ENCODE data around the gene WNT8B. TPM values are rescaled to one million over a fixed set of nuclear protein-coding genes. Genes with fewer than 3 reads are reported as not detected.

WNT8B gene
- total and polyA plus RNA-seq, 3 donors from 2014 or later, result 0.20 to 0.37 TPM; not detected in 1

- intact Hi-C loops (cut with DNase I; ENCODE audit: low total_unique reads), result no loop called here
Measured at GRCh38 chr10:100522945-100523344, 60.1 kb downstream of the WNT8B start.

GRCh38 chr10:100524206-100524605 lies 61.4 kb downstream of the WNT8B start:
- Histone ChIP-seq H3K27me3 (no peaks in the 10 kb centered on the region), H3K4me1 (peaks cover 17% of the 10 kb centered on the region), H3K27ac (no peak overlapping the region), H3K4me3 (no peak overlapping the region), H3K9me3 (no peaks in the 10 kb centered on the region), H3K36me3 (ENCODE audit: low read depth, missing control alignments) (no peaks in the 10 kb centered on the region)
- WGBS, 2 donors, result 83 to 89% methylated on average over 6 of the region's 6 CpGs
- intact Hi-C loops (cut with DNase I; ENCODE audit: low total_unique reads), result no loop called here
- no peak for TF ChIP-seq POLR2A (IDR thresholded peaks at IDR 0.05)
- TF ChIP-seq CTCF (IDR thresholded peaks at IDR 0.05), result no peak
- no peak for DNase-seq

More at GRCh38 chr10:100522945-100523344, 60.1 kb downstream of the WNT8B start:
- H3K4me1 ChIP-seq, result peaks cover 12% of the 10 kb centered on the region
- TF ChIP-seq CTCF (IDR thresholded peaks at IDR 0.05) (no peak), POLR2A (IDR thresholded peaks at IDR 0.05) (no peak)
- WGBS, 2 donors, result 94 to 95% methylated on average over 9 of the region's 9 CpGs
- DNase-seq, result no peak
- H3K27me3 ChIP-seq, result no peaks in the 10 kb centered on the region
- no peaks in the 10 kb centered on the region for H3K36me3 ChIP-seq (ENCODE audit: low read depth, missing control alignments)
- no peak overlapping the region for H3K27ac ChIP-seq
- no peak overlapping the region for H3K4me3 ChIP-seq
- H3K9me3 ChIP-seq, result no peaks in the 10 kb centered on the region

- Histone ChIP-seq H3K27me3 (no peaks in the 10 kb centered on the region), H3K4me3 (no peak overlapping the region), H3K9me3 (no peaks in the 10 kb centered on the region), H3K36me3 (ENCODE audit: low read depth, missing control alignments) (no peaks in the 10 kb centered on the region), H3K4me1 (peaks cover 12% of the 10 kb centered on the region), H3K27ac (no peak overlapping the region)
- TF ChIP-seq POLR2A (IDR thresholded peaks at IDR 0.05) (no peak), CTCF (IDR thresholded peaks at IDR 0.05) (no peak)
- no peak for DNase-seq
- 81 to 85% methylated on average over 2 of the region's 2 CpGs for WGBS, 2 donors
- intact Hi-C loops (cut with DNase I; ENCODE audit: low total_unique reads), result no loop called here
Measured at GRCh38 chr10:100524638-100525037, 61.8 kb downstream of the WNT8B start.

DNA sequence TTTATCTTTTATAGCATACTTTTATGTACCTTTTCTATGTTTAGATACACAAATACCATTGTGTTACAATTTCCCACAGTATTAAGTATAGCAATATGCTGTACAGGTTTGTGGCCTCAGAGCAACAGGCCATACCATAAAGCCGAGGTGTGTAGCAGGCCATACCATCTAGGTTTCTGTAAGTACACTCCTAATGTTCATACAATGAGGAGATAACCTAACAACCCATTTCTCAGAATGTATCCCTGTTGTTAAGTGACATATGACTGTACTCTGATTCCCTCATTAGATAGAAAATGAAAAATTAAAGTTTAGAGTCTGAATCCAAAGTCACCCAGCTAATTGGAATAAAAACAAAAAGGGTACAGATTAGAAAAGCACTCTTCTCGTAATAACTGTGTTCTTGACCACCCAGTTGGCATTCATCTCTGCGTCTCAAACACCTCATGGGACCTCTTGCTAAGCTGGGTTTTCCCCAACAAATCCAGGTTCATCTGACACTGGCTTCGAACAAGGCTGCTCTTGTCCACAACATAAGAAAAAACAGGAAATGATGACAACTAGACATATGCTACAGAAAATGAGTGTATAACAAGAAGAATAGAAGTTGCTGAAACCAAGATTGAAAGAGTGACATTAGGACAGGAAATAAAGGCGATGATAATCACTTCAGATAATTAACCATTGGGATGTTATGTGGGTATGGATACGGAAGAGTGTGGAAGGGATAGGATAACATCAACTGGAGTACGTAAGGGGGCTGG lies 65.5 kb downstream of the WNT8B start:
- WGBS, 2 donors, result 48 to 49% methylated on average over 7 of the region's 7 CpGs
- intact Hi-C loops (cut with DNase I; ENCODE audit: low total_unique reads), result no loop called here
- peak overlapping the region in 1 of 2 donors; percentile 79 for H3K27ac ChIP-seq

More for the DNA sequence above, 65.5 kb downstream of the WNT8B start:
- Histone ChIP-seq H3K27me3 (no peaks in the 10 kb centered on the region), H3K36me3 (ENCODE audit: low read depth, missing control alignments) (no peaks in the 10 kb centered on the region), H3K9me3 (no peaks in the 10 kb centered on the region), H3K4me1 (peaks cover 12% of the 10 kb centered on the region), H3K4me3 (peak overlapping the region; percentile 62 to 95)
- TF ChIP-seq POLR2A (IDR thresholded peaks at IDR 0.05) (no peak), CTCF (IDR thresholded peaks at IDR 0.05) (no peak)
- no peak for DNase-seq

All from testis (tissue), 3 donors.